Kidney capillary endothelial cell (primary cell): ENCODE results near the gene POLA2.

Experiments
- DNase-seq: peaks from one replicate; pipeline ENCODE4 v3.0.0-alpha.2; 2018; ENCODE audit warnings: low spot score

POLA2 gene

DNA sequence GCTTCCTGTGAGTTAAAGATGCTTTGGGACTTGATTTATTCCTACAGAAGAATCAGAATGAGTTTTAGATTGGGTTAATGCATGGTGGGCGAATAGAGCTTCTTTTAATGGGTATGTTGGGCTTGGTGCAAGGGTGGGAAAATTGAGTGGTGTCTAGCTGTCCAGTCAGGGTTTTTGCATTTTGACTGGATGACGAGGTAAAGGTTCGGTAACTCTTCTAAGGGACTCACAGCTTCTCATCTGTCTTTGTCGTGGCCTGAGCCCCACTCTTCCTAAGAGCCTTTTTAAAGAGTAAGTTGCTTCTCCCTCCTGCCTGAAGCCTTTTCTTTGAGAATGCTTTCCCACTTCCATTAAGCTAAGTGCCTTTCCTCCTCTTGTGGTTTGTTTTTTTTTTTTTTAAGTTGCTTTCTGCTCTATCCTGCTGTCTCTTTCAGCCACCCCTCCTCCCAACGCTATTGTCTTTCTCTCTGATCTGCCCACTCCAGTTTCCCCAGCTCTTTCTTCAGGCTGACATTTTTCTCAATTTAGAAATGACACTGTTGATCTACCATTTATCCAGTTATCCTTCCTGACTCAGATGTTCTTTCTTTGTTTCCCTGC, 73.0 kb downstream of the POLA2 start:
- DNase-seq = no peak

DNA sequence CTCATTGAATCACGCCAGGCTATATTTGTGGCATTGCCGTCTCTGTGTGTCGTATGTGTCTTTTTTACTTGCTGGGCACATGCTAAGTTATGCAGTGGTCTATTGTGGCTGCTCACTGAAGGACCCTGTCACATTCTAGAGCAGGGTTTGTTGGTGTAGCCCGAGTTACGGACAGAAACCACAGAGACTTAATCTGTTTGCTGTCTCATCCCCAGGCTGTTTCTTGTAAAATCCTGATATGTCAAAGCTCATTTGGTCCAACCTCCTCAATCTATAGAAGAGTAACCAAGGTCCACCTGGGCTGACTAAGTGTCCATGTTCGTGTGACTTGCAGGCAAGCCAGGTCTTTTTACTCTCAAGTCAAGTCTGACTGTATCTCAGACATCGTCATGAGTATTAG, 76.9 kb downstream of the POLA2 start:
- no peak for DNase-seq

DNA sequence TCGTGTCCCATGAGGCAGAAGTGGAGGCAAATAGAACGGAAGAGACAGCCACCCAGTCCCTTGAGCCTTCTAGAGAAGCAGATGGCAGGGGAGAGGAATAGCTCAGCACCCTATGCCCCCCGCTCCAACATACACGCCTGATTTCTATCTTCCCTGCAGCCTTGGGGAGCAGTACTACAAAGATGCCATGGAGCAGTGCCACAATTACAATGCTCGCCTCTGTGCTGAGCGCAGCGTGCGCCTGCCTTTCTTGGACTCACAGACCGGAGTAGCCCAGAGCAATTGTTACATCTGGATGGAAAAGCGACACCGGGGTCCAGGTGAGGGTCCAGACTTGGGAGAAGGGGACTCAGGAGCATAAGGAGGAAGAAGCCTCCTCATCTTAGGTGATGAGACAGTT, 78.5 kb downstream of the POLA2 start:
- DNase-seq = no peak

DNA sequence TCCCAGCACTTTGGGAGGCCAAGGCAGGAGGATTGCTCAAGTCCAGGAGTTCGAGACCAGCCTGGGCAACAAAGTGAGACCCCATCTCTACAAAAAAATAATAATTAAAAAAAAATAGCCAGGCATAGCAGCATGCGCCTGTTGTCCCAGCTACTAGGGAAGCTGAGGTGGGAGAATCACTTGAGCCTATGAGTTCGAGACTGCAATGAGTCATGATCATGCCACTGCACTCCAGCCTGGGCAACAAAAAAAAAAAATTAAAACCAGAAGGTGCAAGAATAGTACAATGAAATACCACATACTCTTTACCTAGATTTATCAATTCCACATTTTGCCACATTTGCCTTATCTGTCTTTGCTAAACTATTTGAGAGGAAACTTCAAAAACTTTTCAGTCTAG, 80.1 kb downstream of the POLA2 start:
- no peak for DNase-seq
